Left colon (tissue), 2 donors: ENCODE data around the gene ITGA8. TPM values are rescaled to one million over a fixed set of nuclear protein-coding genes. Genes with fewer than 3 reads are reported as not detected.

Experiments used
- ATAC-seq: fragments of 200-7000 bp; cut with Tn5 transposase; one replicate; pipeline ENCODE4 v1.9.1; 2020; ENCODE audit warnings: mild to moderate bottlenecking, moderate library complexity
- DNase-seq, 2 donors: peaks; one replicate each; pipeline ENCODE4 v3.0.0-alpha.2; 2020
- intact Hi-C, 2 donors: fragments of 100-400 bp; cut with DNase I in 1 of 2; cut with micrococcal nuclease in 1 of 2; formaldehyde crosslinking; loops; one replicate each; pipeline versions ENCODE4 v1.11.2 to v1.14.0; 2022; cut with DNase I, micrococcal nuclease
- total RNA-seq, 2 donors: library from RNA; stranded (reverse); fragmentation: NEBNext Ultra II Directional; extraction: Animal tissue kit (Norgen Biotek cat#: 25700); gene quantifications; one replicate each; pipeline ENCODE4 v1.2.1, GENCODE V29; 2021
- donor health status: DM: no; HTN: no; CAD: no.
- donor health status: DM: yes; HTN: yes; CAD: no.

Gene ITGA8
- total RNA-seq, 2 donors from 2014 or later = 2.6 to 6.1 TPM

DNA sequence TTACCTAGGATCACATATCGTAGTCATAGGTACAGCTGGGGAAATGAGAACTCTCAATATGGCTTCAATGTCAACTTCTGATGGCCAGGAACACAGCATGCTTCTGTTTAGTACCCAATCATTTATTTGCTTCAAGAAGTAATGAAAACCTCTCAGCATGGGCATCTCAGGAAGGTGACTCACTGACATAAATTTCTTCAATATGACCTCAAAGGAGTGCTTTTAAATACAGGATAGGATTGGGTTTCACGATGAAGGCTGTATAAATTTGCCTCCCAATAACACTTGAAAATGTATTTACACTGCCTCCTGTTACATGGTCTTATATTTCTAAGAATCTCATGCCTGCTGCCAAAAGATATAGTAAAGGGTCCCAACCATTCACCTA lies 15.1 kb downstream of the ITGA8 start:
- intact Hi-C loops = no loop called here
- DNase-seq (no peak), ATAC-seq (no peak)

DNA sequence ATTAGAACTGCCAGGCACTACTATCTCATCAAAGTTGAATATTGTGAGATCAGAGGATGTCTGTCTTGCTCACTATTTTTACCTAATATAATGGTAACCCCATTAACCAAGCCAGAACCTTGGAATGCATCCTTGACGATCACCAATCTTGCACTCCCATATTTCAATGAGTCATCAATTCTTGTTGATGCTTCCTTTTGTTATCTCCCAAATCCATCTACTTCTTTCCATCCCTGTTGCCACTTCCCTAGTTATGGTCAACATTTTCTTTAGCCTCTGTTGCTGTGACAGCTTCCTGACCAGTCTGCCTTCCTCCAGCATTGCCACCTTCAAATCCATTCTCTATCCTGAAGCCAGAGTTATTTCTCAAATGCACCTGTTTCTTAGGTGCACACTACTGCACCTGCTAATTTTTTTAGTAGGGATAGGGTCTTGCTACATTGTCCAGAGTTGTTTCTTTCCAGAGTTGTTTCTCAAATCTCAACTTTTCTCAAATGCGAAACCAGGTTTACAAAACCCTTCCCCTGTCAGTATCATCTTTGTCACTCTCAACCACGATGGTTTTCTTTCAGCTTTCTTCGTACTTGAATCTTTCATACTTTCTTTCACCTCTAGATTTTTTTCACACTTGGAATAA lies 15.7 kb downstream of the ITGA8 start:
- ATAC-seq (no peak), DNase-seq (no peak)
- intact Hi-C loops = no loop called here

DNA sequence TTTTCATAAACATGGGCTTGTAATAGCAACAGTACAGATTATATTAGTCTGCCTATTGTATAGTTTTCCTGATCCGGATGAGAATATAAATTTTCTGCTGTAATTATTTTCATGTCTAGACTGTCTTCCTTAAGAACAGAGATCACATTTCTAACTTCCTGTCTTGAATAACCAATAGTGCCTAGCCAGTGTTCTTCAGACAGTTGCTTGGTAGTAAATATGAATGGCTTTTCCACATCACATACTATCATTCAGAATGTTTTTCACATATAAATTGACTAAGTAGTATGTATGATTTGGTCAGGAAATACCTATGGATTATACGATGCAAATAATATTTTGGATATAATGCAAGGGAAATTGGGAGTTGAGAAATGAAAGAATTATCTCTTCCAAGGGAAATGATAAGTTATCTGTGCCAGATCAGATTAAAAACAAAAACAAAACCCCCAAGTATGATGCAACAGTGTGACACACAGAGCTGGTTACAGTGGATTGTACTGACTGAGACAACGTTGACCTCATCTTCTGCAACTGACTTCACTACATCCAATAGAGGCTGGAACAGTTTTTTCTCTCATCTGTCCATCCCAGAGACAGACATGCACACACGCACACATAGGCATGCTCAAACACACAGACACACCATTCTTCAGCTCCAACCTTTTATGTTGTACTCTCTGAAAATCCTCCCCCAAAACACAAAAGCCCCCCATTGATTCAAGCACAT lies 16.4 kb downstream of the ITGA8 start:
- ATAC-seq (no peak), DNase-seq (no peak)
- intact Hi-C loops = no loop called here

DNA sequence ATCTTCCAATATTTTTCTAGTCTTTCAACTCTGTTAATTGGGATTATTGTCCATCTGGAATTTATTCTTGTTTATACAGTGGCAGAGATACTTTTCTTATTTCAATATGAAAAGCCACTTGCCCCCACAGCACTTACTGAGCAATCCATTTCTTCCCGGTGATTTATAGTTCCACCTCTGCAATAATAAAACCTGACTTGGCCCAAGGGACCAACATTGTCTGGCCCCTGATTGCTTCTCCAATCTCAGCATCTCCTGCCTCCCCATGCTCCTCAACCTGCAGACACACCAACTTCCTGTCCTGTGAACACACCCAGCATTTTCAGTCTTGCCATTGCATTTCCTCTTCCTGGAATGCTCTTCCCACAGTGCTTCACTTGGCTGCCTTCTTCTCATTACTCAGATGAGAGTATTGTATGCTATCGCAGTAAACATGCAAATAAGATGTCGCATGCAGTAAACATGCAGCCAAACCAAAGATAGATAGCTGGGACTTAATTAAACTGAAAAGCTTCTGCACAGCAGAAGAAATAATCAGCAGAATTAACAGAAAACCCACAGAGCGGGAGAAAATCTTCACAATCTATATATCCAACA lies 19.5 kb downstream of the ITGA8 start:
- DNase-seq (no peak), ATAC-seq (no peak)
- intact Hi-C loops = no loop called here

DNA sequence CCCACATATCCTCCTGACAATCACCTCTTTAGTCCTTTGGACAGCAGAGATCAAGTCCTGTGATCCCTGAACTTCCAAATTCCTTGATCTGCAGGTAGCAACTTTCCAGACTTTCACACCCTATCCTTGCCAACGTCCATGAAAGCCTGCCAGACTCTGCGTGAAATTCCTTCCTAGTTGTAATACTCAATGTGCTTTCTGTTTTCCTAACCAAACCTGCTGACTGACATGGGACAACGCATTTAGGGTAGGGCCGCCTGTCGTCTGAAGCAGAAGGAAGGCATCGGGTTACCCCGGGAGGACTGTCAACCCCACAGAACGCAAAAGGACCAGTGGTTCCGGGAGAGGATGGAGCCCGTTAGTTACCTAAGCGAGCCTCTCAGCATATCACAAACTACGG lies 23.9 kb downstream of the ITGA8 start:
- DNase-seq = no peak
- ATAC-seq = no peak
- intact Hi-C loops = no loop called here

DNA sequence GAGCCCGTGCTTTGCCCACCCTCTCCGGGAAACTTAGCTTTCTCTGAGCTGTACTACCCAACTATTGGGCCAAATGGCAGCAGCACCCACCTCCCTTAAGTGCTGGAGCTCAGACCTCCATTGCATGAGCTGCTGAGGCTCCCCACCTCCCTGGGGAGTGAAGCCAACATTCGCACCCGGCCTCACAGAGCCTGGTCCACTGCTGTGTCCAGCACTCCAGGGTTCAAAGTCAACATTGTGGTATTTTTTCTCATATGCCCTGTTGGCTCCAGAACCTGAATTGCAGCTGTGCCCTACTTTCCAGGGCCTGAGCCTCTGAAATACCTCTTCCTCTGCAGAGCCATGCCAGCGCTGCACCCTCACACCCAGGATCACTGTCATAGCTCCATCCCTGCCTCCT lies 29.7 kb downstream of the ITGA8 start:
- ATAC-seq (no peak), DNase-seq (no peak)
- intact Hi-C loops = no loop called here

DNA sequence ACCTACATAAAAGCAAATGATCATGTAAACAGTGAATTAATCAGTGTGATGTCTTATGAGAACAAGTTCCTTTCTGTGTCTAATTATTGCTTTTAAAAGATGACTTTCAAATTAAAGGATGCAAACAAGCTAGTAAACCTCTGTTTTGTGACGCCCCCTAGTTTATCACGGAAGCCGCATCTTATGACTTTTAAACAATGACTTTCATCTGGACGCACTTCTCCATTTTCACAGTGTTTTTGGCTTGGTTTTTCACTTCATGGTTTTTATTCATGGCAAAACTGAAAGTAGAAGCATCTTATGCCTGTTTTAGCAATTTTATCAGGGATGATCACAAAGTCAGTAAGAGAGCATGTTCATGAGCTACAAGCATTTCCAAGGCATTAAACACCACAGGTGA lies 35.0 kb downstream of the ITGA8 start:
- ATAC-seq (no peak), DNase-seq (no peak)
- intact Hi-C loops = no loop called here

DNA sequence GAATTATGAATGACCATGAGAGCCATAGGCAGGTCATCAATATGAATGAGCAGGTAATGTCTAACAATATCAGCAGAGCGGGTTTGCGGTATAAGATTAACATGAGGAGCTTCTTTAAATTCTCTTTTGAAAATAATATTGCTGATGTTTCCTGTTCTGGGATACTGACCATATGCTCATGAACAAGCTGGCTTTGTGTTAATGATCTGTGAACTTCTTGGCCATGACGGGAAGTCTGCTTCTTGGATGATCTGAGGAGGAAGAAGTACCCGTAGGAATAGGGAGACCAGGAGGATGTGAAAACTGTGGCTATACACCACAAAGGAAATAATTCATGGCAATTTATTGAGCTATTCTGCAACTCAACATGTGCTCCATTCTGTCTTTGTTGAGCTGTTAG lies 38.6 kb downstream of the ITGA8 start:
- ATAC-seq = no peak
- intact Hi-C loops = no loop called here
- DNase-seq = no peak

DNA sequence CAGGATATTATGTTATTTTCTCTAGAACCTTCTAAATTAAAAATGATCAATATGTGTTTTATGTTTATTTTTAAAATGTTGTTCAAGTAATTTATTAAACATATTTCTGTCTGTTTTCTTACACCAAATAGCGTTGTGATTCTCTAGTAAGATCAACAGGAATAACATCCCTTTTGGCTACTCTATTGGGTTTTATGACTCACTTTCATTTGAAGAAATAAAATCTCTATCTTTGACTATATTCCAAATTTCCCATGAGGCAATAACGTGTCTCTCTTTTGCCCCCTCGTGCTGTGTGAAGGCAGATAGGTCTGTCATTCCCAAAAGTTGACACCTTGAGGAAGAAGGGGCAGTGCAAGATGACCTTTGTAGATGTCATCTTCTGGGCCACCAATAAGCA lies 40.9 kb downstream of the ITGA8 start:
- intact Hi-C loops = no loop called here
- DNase-seq = no peak
- ATAC-seq = no peak

DNA sequence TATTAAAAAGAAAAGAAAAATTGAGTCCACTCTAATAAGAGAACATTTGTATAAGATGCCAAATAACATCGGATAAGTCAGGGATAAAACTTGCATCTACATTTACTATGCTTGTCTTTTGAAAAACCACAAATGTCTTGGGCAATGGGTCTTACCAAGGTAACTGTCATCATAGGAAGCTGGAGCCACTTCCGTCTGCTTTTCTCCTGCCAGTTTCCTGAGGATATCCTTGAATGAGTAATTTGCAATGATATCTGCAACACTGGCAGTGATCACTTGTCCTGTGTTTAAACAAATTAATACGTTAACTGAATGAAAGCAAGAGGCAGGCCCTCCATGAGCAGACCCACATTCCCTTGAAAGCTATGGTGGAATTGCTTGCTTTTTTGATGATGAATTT lies 47.3 kb downstream of the ITGA8 start:
- no peak for ATAC-seq
- no peak for DNase-seq
- intact Hi-C loops = no loop called here

DNA sequence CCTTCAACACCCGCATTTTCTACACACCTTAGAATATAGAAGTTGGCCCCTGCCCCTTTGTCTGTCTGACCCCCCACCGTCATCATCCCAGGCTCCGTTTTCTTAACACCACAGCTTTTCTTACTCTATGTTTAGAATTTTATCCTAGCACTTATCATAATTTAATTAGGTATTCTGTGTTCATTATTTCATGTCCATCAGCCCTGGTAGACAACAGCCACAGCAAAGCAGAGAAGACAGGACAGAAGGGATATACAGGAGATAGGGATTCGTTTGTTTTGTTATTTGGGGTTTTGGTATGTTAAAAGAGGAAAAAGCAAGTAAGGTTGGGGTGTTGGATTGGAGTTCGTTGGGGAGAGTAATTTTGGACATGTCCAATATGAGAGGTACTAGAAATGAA lies 48.8 kb downstream of the ITGA8 start:
- ATAC-seq (no peak), DNase-seq (no peak)
- intact Hi-C loops = no loop called here

DNA sequence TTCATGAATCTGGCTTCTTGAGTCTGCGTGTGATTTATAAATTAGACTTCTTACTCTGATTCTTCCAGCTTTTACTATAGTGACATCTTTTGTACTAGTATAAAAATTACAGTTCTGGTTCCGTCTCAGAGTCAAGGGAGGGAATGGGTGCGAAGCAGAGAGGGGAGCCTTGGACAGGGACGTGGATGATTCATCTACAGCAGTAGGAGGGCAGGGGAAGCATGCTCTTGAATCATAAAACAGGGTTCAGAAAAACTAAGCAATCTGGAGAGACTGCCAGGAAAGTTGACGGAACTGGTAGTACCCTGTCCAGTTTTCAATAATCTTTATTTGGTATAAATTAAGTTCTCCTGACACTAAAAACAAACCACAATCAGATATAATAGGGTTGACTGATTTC lies 58.1 kb downstream of the ITGA8 start:
- no peak for DNase-seq
- no peak for ATAC-seq
- intact Hi-C loops = no loop called here

DNA sequence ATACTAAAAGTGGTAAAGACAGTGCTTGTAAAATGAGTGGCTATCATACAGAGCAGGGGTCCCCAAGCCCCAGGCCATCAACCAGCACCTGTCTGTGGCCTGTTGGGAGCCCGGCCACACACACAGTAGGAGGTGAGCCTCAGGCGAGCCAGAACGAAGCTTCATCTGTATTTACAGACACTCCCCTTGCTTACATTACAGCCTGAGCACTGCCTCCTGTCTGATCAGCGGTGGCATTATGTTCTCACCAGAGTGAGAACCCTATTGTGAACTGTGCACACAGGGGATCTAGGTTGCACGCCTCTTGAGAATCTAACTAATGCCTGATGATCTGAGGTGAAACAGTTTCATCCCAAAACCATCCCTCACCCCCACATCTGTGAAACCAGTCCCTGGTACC lies 58.7 kb downstream of the ITGA8 start:
- ATAC-seq (no peak), DNase-seq (no peak)
- intact Hi-C loops = no loop called here

DNA sequence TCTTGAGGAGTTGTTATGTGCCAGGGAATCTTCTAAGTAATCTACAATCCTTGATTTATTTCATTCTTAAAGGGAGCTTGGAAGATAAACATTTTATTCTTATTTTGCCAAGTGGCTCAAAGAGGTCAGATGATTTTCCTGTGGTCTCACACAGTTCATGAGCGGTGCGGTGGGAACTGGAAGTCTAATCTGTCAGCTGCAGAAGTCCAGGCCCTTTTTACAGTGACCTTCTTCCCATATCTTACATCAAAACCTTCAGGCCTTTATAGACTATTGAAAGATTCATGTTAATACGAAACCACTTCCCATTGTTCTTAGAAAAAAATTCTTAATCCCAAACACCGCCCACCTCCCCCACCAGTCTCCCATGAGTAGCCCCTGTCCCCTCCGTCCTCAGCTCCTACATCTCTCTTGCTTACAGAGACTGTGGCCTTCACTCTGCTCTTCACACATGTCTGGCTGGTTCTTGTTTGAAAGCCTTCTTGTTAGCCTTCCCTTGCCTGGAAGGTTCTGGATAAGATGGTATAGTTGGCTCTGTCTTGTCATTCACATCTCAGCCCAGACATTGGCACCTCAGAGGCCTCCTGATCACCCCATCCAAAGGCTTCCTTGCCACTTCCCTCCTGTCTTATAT lies 61.5 kb downstream of the ITGA8 start:
- ATAC-seq = no peak
- no peak for DNase-seq
- intact Hi-C loops = no loop called here

DNA sequence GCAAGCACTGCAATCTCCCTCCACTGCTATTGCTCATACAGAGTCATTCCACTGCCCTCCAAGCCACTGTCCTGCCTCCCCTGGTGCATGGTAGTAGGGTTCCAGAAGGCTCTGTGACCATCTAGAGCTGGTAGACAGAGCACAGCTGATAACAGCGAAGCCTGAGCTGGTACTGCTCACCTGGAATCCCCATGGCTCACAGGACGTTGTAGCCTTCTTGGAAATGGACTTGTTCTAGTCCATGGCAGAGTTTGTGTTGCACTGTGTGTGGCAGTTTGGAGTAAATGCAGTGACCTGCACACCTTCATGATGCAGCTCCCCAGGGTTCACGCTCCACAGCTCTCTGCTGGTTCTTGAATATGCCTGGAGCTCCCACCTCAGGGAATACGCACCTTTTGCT lies 67.0 kb downstream of the ITGA8 start:
- ATAC-seq = no peak
- intact Hi-C loops = no loop called here
- DNase-seq = no peak

DNA sequence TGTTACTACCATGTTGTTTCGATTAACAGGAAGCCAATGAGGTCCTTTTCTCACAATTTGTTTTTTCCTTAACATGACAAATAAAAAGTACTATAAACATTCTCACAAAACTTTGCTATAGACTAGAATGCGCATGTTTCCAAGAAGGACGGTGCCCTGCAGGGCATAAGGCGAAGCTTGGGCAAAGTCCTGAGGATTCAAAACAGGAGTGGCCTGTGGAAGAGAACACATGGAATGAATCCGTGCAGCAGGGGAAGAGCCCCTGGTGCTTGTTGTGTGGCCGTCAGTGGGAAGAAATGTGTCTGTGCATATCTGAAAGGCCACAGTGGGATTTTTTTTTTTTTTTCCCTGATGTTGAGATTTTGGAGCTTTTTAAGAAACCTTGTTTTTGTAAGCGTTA lies 67.6 kb downstream of the ITGA8 start:
- DNase-seq = no peak
- intact Hi-C loops = no loop called here
- no peak for ATAC-seq

DNA sequence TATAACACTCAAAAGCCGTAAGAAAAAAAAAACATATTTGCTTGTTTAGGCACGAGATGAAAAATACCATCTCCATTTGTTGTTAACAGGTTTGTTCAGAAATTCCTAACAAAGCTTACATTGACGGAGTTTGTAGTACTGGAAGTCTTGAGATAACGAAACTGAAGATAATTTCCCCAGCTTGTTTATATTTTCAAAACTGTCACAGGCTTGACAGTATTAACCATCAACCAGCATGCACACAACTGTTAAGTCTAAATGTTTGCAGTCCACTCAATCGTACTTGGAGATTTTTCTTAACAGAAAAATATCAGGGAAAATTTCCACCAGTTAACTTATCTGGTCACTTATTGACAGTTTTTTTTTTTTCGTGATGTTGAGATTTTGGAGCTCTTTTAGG lies 68.5 kb downstream of the ITGA8 start:
- intact Hi-C loops = no loop called here
- ATAC-seq (no peak), DNase-seq (no peak)

DNA sequence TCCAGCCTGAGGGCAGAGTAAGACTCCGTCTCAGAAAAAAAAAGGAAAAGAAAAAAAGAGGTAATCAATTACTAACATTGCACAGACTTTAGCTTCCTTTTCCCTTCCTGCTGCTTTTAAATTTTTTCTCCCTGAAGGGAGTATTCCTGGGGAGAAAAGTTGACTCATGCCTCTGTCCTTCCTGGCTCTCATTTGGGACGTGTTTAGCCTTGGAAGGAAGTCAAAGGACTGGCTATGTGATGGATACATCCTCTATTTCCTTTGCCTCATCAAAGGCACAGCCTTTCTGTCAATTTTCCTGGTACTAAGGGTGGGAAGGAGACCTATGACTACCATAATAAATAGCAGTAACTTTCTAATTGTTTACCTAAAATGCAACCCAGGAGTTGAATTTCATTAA lies 77.6 kb downstream of the ITGA8 start:
- ATAC-seq (no peak), DNase-seq (no peak)
- intact Hi-C loops = no loop called here

DNA sequence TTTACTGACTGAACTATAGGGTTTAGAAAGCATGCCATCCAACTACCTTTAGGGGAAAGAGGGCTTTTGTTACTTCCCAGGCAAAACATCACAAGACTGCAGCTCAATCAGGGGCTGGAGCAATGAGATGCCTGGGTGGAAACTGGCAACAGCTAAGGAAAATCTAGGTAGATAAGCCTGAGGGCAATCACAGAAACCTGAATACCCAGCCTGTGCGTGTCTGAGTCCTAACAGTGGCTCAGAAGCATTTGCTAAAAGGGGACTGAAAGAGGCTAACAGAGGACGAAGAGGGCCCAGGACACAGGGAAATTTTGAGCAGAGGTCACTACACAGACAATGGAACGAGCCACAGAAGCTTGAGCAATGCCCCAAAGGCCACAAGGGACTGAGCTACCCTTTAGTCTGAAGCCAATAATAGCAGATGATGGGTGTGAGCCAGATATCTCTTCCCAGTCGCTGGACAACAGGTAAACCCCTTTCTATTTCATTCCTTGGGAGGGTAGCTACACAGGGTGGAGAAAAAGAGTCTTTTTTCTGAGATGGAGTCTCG lies 79.1 kb downstream of the ITGA8 start:
- ATAC-seq (no peak), DNase-seq (no peak)
- intact Hi-C loops = no loop called here

DNA sequence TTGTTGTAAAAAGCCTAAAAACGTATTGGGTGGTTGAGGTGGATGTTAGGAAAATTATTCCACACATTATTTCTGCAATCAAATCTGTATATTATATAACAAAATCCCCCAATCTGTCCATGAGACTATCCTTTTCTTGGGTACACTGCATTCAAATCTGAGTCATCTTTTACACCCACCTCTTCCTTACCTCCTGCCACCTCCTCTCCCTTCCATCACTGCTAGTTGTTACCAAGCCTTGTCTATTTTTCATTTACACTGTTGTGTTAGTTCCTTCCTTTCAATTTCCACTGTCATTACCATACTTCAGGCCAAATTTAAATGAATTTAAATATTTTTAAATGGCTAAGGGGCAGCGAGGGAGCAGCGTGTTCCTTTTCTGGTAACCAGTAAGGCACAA lies 83.3 kb downstream of the ITGA8 start:
- ATAC-seq = no peak
- DNase-seq = no peak
- intact Hi-C loops = no loop called here
